ENCODE data around the gene MCM9.
A peak's percentile ranks its signal among the peaks of the same experiment; 100 is the strongest.

The MCM9 gene

DNA sequence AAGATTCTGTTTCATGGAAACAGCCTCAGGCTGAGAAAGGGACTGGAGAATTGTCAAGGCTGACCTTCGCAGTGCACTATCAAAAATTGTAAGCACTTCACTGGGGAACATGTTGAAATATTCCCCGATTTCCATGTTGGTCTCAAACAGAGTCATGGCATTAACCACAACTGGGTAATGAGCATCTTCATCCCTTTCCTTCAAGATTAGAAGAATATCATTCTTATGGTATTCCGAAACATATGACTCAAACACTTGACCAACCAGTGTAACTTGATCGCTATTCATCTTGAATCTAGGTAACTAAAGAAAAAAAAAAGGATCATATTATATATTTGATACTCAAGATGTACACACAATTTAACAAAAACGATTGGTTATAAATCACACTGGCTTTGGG is 3.5 kb downstream of the MCM9 start:
- no peak for DNase-seq

DNA sequence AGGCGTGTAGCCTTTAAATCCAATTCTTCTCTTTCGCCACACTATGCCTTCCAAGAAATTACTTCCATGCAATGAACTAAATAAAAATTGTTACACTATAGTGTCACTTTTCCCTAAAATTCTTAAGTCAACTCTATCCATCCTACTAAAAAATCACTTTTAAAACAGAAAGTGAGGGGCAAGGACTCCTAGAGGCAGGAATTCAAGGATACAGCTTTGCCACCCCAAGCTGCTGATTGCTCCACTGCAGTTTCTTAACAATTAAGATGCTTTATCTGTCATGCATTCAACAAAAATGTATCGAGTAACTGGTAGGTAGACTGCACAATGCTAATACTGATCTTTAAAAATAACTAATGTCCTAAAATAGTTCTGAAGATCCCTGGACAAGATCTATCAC is 4.3 kb downstream of the MCM9 start:
- DNase-seq, result no peak

DNA sequence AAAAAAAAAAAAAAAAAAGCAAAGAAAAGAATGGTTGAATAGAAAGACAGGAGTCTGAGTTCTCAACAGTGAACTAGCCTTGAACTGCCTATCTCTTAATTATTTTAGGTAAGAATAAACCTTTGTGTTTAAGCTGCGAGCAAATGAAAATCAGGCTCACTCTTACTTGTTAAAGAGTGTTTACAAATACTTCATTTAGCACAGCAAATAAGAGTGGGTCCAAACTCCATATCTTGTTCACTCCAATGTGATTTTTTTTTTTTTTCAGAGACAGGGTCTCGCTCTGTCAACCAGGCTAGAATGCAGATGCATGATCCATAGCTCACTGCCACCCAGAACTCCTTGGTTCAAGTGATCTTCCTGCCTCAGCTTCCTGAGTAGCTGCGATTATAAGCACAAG is 11.9 kb downstream of the MCM9 start:
- no peak for DNase-seq

DNA sequence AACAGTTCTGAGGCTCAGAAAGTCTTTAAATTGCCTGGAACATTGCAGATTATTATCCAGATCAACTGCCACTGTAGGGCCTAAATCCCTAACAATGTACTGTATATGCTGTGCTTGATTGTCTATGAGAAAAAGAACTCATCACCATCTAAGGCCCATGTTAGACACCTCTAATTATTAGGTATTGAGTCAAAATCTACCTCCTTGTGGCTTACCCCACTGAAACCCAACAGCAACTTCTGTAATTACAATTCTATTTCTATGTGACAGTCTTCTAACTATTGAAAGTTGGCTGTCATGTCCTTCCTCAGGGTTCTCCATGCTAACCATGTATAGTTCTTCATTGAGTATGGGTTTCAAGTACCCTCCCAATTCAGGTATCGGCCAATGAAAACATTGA is 13.9 kb downstream of the MCM9 start:
- no peak for DNase-seq

- no peak for DNase-seq
These were observed 16.6 kb downstream of the MCM9 start for GRCh38 chr6:118918329-118918725.

GRCh38 chr6:118917546-118918328 is 17.2 kb downstream of the MCM9 start:
- no peak for DNase-seq

GRCh38 chr6:118914598-118914997 is 20.4 kb downstream of the MCM9 start:
- DNase-seq, result no peak

GRCh38 chr6:118913161-118913560 is 21.8 kb downstream of the MCM9 start:
- DNase-seq, result no peak

DNA sequence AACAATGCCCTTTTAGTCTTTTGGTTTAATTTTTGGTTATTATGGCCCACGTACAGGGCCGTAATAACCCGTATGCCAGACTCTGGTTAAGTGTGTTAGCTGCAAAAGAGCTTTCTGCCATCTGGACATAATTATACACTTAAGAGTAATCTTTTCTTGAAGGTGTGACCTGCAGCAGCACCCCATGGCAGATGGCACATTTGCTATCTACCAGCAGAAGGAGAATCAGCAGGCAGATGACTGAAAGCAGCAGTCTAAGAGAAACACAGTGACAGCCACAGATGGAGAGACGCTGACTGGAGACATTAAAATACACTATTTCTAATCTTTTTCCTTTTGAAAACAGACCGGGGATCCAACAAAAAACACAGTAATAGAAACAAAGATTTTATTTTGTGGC is 22.3 kb downstream of the MCM9 start:
- no peak for DNase-seq

- DNase-seq, result no peak
These were observed 26.5 kb downstream of the MCM9 start for GRCh38 chr6:118908441-118908840.

GRCh38 chr6:118905851-118906250 is 29.1 kb downstream of the MCM9 start:
- no peak for DNase-seq

DNA sequence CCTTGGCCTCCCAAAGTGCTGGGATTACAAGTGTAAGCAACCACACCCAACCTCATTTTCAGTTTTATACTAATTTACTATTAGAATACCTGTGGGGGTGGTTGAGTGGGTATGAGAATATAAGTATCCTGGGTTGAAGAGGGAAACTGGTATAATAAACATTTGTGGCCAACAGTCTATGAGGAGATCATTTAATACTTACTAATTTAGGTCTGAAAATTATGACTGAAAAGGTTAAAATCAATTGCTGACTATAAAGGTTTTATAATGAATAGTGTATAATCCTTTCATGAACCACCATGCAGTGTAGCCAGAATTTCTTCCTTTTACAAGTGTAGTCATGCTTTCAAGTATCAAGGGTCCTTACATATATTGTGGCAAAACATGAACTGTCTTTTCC is 29.9 kb downstream of the MCM9 start:
- no peak for DNase-seq

DNA sequence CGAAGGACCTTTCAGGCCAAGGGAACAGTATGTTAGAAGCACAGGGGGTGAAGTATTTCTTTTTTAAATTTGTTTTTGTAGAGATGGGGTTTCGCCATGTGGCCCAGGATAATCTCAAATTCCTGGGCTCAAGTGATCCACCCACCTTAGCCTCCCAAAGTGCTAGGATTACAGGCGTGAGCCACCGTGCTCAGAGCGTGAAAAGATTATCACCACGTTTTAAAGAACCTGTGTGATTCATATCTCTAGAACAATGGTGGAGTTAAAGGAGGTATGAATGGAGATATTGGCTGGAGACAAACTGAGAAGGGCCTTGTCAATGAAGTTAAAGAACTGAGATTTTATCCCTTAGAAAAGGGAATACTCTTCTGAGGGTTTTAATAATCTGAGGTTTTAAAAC is 31.3 kb downstream of the MCM9 start:
- DNase-seq, result no peak

GRCh38 chr6:118903138-118903537 is 31.8 kb downstream of the MCM9 start:
- DNase-seq, result no peak

DNA sequence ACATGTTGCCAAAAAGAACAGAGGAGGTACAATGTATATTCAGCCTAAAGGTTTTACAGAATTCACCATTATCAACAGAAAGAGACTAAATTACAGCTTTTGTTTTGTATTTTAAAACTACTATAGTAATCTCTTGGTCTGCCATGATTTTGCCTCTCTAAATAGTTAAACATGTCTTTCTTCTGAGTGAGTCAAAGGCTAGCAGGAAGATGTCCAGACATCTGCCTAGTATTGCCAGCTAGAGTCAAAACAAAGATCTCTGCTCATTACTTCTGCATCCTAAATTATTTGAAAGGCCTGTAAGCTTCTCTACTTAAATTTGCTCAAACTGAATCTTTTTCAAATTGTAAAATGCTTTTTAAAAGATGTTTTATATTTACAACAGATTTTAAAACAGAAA is 32.2 kb downstream of the MCM9 start:
- no peak for DNase-seq

DNA sequence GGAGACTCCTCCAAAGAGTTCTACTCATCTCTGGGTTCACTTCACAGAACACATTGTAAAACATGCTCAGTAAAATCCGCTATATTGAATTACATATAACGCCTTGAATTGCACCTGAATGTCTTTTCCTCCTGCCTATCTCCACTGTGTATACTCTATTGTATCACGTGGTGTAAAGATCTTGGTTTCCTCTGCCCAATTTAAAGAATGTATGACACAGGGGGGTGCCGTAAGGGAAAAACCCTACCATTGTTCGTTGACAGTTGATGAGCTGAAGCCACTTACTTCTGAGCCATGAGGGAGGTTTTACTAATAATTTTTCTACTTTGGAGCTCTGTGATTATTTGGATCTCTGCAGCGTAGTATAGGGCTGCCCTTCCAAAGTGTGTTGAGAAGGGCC is 35.0 kb downstream of the MCM9 start:
- DNase-seq, result no peak

DNA sequence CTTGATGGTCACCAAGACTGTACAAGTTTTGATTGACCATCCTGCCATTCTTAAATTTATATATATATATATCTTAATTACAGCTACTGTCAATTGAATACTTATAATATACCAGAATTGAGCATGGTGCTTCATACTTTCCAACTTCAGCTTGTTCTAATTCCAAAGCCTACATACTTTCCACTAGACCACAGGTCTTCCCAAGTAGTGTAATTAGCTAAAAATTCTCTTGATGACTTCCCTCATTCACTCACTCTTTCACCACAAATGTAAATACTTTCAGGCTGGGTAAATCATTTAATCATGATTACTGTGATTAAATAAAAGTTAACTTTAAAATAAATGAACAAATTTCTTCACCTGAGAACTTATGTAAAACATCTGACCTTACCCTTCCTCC is 37.6 kb downstream of the MCM9 start:
- no peak for DNase-seq

DNA sequence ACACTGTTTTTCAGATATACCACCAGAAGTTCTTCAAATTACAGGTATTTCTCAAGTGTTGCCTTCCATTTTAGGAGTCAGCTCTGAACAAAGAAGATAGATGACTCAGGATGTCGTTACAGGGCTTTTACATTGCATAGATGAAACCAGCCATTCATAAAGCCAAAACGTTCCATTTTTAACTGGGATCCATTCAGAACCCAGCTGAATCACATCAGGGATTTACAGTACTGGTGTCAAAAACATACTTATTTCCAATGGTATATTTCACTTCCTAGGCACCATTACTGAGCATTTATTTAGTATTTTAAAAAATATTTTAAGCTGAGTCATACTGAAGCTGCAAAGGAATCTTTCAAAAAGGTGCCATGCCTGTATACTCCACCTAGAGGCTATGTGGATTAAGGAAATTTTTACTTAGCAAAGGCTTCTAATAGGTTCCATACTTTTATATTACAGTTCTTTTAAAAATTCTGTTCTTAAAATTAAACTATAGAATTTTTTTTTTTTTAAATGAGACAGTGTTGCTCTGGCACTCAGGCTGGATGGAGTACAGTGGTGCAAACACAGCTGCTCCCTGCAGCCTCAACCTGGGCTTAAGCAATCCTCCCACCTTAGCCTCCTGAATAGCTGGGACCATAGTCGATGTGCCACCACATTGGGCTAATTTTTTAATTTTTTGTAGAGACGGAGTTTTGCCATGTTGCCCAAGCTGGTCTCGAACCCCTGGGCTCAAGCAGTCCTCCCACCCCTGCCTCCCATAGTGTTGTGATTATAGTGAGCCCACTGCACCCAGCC is 38.4 kb downstream of the MCM9 start:
- DNase-seq, result peak; percentile 92

GRCh38 chr6:118895859-118896258 is 39.1 kb downstream of the MCM9 start:
- DNase-seq, result no peak

DNA sequence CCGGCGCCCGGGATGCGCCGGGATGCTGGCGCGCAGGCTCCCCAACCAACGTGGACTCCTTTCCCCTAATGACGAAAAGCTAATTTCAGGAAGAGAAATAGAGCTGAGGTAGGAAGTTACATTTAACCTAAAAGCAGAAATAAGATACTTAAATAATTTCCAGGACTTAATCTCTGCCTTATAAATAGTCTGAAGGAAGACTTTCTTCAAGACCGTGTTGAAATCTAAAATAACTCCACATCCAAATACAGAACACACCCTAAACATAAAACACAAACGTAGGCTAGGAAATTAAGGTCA is 39.7 kb downstream of the MCM9 start:
- peak; percentile 62 for DNase-seq

DNA sequence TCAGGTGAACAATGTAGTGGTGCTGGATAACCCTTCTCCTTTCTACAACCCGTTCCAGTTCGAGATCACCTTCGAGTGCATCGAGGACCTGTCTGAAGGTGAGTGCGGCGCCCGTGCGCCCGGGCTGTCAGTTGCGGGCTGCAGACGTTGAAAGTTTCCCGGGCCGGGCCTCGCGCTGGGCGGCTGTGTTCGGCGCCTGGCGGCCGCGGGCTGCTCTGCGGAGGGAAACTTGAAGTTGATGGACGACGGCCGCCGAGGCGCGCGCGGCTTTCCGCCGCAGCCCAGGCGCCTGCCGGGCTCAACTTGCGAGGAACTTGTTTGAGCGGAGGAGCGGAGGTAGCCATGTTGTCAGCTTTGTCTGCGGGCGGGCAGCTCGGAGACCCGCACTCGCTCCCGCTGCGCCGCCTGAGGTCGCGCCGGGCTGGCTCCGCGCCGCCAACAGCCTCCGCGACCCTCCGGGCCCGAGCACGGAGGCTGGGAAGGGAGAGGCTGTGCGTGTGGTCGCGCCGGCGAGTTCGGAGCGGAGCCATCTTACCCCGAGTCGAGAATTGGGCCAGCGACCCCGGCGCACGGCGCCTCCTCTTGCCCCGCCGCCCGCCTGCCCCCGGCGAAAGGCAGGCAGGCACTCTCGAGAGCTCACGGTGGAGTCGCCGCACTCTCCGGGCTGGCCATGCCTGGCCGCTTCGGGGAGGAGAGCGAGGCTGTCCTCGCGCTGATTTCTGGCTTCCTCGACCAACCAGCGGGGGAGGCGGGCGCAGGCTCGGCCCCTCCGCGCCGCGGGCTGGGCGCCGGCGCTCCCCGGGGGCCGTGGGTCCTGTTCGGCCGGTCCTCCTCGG is 40.3 kb downstream of the MCM9 start:
- DNase-seq, result peak; percentile 79

DNA sequence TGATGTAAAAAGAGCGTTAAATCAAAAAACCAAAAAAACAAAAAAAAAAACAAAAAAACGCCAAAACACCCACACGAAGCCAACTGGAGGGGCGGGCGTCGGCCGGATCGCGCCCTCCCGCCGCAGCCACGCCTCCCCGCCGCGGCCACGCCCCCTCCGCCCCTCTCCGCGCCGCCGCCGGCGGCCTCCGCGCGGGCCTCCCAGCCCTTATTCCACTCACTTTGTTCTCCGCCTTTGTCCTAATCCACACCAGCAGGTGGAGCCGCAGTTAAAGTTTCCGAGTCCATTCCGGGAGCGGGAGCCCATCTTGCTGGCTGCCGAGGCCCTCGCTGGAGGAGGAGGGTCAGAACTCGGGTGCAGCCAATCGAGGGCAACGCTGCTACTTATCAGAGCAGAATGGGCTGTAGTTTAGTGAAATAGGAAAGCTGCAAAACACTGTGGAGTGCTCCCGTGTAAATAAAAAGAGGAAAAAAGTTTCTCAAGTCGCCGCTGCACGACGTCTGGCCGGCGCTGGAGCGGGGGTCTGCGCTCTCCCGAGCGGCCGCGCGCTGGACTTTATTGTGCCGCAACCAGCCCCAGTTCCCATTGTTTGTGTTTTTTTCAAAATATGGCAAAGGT is 41.0 kb downstream of the MCM9 start, which contains the start of gene ASF1A:
ASF1A (plus strand) TSS at position 346 of the 618 bp plus-strand sequence; CDS start at position 608, 262 bp downstream.
- peak; percentile 99 for DNase-seq

Measured in OCI-M1 (cell line).